ENCODE measurements around the gene KCTD21. TPM values are rescaled to one million over a fixed set of nuclear protein-coding genes. Genes with fewer than 3 reads are reported as not detected.

The KCTD21 gene
- total RNA-seq = 9.8 and 12.1 TPM in 2 replicates

GRCh38 chr11:78188286-78189173, at the start of gene KCTD21, which contains the start of gene USP35:
Gene KCTD21 (minus strand): TSS chr11:78188626. CDS start chr11:78174554, 14,072 bp downstream.
Gene USP35 (plus strand): TSS chr11:78188919. CDS start chr11:78196246, 7,327 bp downstream.

GRCh38 chr11:78139422-78140391, 48.7 kb downstream of the KCTD21 start, which contains the start of gene ALG8:
Gene ALG8 (minus strand): TSS chr11:78139626. CDS start chr11:78139588, 38 bp downstream.

Other genes starting within 250 kb of the KCTD21 start
- 8.2 and 14.6 TPM in 2 replicates for gene INTS4, start 194.0 kb downstream of the KCTD21 start, total RNA-seq
- gene KCTD14, start 165.3 kb downstream of the KCTD21 start, total RNA-seq = 6.0 and 7.1 TPM in 2 replicates
- gene THRSP, start 124.8 kb downstream of the KCTD21 start, total RNA-seq = not detected in 2 replicates
- gene NDUFC2, start 108.8 kb downstream of the KCTD21 start, total RNA-seq = 120 and 157 TPM in 2 replicates
- 18.8 and 28.4 TPM in 2 replicates for gene ALG8, start 49.0 kb downstream of the KCTD21 start, total RNA-seq
- gene USP35, start 293 bp upstream of the KCTD21 start, total RNA-seq = 4.6 and 5.8 TPM in 2 replicates
- 0.79 and 3.5 TPM in 2 replicates for gene GAB2, start 229.2 kb upstream of the KCTD21 start, total RNA-seq